ENCODE measurements around the gene MAFF.
A peak's percentile ranks its signal among the peaks of the same experiment; 100 is the strongest.
"Not testable (repeated sequence)": the region's sequence is repeated elsewhere in the genome, so short reads cannot be mapped to it uniquely, and the experiment has no call there.

MAFF gene

GRCh38 chr22:38228326-38228872 lies 26.6 kb downstream of the MAFF start:
- DNase-seq, result no peak

- DNase-seq, result peak; percentile 57
These were observed 27.3 kb downstream of the MAFF start for GRCh38 chr22:38228873-38229740.

GRCh38 chr22:38230108-38230825 lies 28.5 kb downstream of the MAFF start:
- DNase-seq, result peak; percentile 61

- no peak for DNase-seq
These were observed 29.1 kb downstream of the MAFF start for GRCh38 chr22:38230916-38231315.

GRCh38 chr22:38232196-38232595 lies 30.4 kb downstream of the MAFF start:
- no peak for DNase-seq

- no peak for DNase-seq
These were observed 31.6 kb downstream of the MAFF start for GRCh38 chr22:38233427-38233826.

- DNase-seq, result not testable (repeated sequence)
These were observed 32.1 kb downstream of the MAFF start for GRCh38 chr22:38233856-38234255.

GRCh38 chr22:38235240-38235850 lies 33.6 kb downstream of the MAFF start:
- DNase-seq, result no peak

- no peak for DNase-seq
These were observed 35.0 kb downstream of the MAFF start for GRCh38 chr22:38236786-38237185.

- DNase-seq, result no peak
These were observed 36.8 kb downstream of the MAFF start for GRCh38 chr22:38238519-38239071.

- DNase-seq, result peak; percentile 97
These were observed 37.4 kb downstream of the MAFF start for GRCh38 chr22:38239101-38239761.

GRCh38 chr22:38240734-38241252 lies 39.0 kb downstream of the MAFF start:
- peak; percentile 94 for DNase-seq

GRCh38 chr22:38243007-38243765 lies 41.4 kb downstream of the MAFF start:
- DNase-seq, result no peak

GRCh38 chr22:38244106-38244505 lies 42.3 kb downstream of the MAFF start:
- DNase-seq, result no peak

GRCh38 chr22:38246046-38246658 lies 44.4 kb downstream of the MAFF start:
- DNase-seq, result no peak

- no peak for DNase-seq
These were observed 44.9 kb downstream of the MAFF start for GRCh38 chr22:38246692-38247091.

- DNase-seq, result no peak
These were observed 45.9 kb downstream of the MAFF start for GRCh38 chr22:38247713-38248112.

GRCh38 chr22:38248280-38248679 lies 46.5 kb downstream of the MAFF start:
- no peak for DNase-seq

- DNase-seq, result no peak
These were observed 47.5 kb downstream of the MAFF start for GRCh38 chr22:38249301-38249700.

- DNase-seq, result no peak
These were observed 48.2 kb downstream of the MAFF start for GRCh38 chr22:38249803-38250642.
